GM12801 (cell line): ENCODE results near the gene UBE2J2.

ENCODE experiments used
- CTCF ChIP-seq: IDR thresholded peaks from one replicate; pipeline ENCODE4 v1.5.1; 2011; ENCODE audit warnings: control low read depth; ENCODE audit not compliant: insufficient read length; ENCODE audit errors: extremely low read depth

UBE2J2 gene

DNA sequence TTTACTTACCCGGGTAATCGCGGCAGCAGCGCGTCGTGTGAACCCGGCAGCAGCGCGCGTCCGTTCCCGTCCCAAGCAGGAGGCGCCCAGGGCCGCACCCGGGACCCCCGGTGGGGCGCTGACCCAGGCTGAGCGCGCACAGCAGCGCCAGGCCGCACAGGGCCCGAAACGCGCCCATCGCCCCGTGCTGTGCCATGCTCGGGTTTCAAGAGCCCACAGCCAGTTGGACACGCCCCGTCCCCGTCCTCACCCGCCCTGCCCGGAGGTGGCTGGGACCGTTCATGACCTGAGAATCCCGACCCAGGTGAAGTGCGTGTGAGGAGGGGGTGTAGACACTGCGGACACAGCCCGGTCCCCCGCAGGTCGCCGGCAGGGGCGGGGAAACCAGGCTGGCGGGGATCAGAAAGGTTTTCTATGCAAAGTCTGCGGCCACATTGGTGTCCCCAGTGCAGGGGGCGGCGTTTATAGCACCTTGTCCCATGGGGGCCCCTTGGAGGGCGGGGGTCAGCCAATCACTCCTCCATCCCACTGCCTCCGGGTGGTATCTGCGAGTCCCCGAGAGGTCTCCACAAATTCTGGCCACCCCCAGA lies 67.2 kb downstream of the UBE2J2 start, which contains the start of gene TNFRSF18:
TSS of gene TNFRSF18 (minus strand) at position 217 of the 590 bp plus-strand sequence. CDS start at position 196, 21 bp downstream.
- TF ChIP-seq CTCF: no peak

DNA sequence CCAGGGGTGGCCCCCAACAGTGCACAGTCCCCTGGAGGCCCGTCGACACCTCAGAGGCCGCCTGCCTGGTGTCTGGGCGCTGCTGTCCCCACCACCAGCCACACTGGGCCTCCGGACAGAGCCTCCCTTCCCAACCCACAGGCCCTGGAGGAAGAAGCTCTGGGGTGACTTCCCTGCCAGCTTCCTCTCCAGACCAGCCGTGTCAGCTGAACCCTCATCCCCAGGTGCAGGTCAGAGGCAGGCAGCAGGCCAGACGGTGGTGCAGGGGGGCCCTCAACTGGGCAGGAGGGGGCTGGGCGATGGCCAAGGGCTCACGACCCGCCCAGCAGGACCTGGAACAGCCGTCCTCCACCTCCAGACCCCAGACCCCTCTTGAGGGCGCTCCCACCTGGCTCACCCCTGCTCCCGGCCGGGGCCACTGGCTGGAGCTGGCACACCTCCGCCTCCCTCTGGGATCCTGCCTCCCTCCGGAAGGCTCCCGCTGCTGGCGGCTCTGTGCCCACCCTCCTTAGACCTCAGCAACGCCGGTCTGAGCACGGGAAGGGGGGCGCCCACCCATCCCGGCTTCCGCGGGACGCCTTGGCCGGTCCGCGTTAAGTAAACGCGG lies 67.8 kb downstream of the UBE2J2 start:
- no peak for TF ChIP-seq CTCF

- no peak for TF ChIP-seq CTCF
Measured at GRCh38 chr1:1204998-1205768, 68.5 kb downstream of the UBE2J2 start.

- no peak for TF ChIP-seq CTCF
Measured at GRCh38 chr1:1204425-1204920, 69.2 kb downstream of the UBE2J2 start.
